HG02763 (cell line): ENCODE results near the gene TNIK.

ENCODE experiments used
- ATAC-seq: cut with Tn5 transposase; IDR thresholded peaks from one replicate; pipeline ENCODE4 v1.9.1; 2021; ENCODE audit warnings: mild to moderate bottlenecking, moderate library complexity; ENCODE audit not compliant: unreplicated experiment

The TNIK gene

DNA sequence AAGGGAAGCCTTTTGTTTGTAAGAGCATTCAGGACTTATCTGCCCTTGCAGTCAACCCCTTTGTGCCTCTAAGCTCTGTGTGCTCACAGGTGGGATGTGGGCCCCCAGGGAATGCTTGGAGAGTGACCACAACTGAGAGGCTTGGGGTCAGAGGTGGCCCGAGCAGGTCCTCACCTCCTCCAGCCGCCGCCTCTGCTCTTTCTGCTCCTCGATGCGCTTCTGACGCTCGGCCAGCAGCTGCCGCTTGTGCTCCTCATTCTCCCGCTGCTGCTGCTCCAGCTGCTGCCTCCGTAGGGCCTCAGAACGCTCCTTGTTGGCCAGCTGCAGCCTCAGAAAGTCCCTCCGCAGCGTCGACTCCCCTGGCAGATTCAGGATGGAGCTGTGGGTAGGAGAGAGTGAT, 302.9 kb downstream of the TNIK start:
- ATAC-seq = no peak

GRCh38 chr3:171156401-171157010, 303.7 kb downstream of the TNIK start:
- ATAC-seq = no peak

- no peak for ATAC-seq
Observed at GRCh38 chr3:171155122-171155700, 305.0 kb downstream of the TNIK start.

DNA sequence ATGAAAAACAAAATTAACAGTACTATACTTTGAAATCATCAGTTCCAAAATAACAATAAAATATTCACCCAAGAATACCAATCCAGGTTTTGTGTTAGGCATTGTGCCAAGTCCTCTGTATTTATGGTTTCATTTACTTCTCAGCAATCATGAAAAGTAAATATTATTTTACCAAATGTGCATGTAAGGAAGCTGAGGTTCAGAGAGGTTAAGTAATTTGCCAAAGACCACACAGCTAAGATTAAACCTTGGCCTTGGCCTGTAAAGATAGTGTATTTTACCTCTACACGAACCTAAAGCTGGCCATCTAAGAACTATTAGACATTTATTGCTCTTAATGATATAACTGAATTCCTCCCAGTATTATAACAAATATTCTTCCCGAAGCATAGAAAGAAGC, 309.3 kb downstream of the TNIK start:
- no peak for ATAC-seq

DNA sequence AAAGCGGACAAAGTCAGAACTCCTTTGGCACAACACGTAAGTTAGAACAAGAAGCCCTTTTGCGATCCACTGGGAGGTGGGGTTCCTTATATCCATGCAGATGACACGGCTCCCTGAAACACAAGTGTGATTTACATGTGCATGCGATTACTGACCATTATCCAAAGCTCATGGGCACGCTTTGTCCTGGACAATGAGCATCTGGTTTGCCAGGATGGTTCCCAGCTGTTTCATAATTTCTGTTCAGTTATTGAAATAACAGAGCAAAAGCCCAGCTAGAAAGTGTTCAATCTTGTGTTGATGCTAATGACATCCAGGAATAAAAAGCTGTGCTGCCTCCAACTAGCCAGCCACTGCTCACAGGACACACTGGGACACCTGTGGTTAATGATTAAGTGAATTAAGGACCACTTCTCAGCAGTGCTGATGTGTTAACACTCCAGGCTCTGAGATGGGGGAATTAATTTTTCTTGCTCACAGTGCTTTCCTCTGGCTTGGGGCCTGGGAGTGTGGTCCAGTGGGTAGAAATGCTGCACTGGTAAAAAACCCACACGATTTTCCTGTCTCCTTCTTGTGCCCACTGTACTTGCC, 310.6 kb downstream of the TNIK start:
- no peak for ATAC-seq

- ATAC-seq = no peak
Observed at GRCh38 chr3:171145798-171146197, 314.4 kb downstream of the TNIK start.

DNA sequence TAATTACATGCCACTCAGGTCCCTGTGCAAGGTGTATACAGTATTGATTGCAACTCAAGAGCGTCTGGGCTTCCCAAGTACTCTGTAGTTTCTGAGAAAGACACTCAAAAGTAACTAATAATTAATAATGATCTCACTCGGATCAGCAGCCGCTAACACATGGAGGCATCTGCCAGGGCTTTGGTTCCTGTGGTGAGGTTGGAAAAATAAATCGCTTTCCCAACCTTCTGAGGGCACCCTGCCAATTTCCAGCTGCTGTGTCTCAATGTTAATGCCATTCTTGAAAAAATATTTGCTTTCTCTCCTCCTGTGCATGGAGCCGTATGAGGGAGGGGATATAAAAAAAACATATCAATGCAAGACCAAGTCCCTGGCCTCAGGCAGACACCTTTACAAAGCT, 317.2 kb downstream of the TNIK start:
- ATAC-seq = no peak

DNA sequence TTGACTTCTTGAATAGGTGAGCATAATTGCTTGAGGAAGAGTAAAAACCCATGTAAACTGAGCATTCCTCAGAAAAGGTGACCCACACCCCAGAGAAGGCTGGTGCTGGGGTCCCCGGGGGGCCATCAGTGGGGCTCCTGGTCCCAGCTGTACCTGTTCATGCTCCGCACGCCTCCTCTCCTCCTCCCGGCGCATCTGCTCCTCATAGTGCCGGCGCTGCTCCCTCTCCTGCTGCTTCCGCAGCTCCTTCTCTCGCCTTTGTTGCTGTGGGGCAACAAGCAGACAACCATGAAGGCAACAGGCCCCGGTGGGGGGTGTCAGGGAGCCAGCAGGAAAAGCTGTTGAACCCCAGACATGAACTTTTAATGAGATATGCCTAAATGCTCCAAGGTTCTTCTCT, 320.0 kb downstream of the TNIK start:
- no peak for ATAC-seq

- no peak for ATAC-seq
Observed at GRCh38 chr3:171138027-171138426, 322.2 kb downstream of the TNIK start.

GRCh38 chr3:171135549-171135948, 324.7 kb downstream of the TNIK start:
- ATAC-seq = no peak

- ATAC-seq = no peak
Observed at GRCh38 chr3:171133796-171134569, 326.2 kb downstream of the TNIK start.

- ATAC-seq = no peak
Observed at GRCh38 chr3:171133337-171133736, 326.9 kb downstream of the TNIK start.

DNA sequence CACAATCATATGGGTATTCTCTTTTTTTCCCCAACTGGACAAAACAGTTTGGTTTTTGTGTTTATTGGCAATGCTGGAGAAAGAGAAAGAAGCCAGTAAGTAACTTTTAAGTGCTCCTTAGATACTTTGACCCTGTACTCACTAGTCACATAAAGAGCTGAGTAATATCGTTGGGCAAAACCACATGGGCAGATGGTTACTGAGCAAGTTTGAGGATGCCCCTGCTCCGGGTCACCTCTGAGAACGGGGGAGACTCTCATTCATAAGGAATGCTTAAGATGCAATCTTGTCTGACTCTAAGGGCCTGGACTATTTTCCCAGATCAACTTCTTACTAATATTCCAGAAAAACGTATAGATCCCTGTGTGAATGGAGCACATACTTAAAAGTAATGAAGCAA, 327.3 kb downstream of the TNIK start:
- no peak for ATAC-seq

DNA sequence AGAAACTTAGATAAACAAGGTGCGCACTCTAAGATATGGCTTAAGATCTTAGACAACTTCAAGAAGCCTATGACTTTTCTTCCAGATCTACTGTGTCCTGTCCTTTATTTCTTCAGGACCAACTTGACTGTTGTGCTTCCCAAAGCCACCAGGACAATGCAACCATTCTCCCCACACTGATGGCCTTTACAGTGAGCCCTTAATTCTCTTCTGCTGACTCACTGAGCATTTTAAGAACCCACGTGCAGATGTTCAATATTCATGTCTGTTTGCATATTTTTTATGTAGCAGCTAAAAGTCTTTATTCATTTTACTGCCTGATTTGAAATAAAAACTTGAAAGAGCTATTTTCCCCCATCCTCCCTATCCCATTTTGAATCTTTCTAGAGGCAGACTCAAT, 330.4 kb downstream of the TNIK start:
- no peak for ATAC-seq

DNA sequence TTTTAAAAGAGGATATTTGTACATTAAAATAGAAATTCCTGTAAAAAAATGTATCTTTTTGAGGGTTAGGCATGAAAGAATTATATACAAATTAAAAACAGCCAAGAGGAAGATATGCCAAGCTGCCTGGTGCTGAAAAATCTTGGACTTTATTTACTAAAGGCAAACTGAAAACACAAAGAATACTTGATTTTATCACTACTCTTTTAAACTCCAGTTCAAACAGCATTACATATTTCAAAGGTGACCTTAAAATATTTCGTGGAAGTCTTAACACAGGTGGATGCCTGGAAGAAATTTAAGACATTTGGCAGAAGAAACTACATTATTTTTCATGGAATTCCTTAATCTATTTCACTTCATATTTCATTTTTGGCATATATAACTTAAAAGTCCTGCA, 332.6 kb downstream of the TNIK start:
- ATAC-seq = no peak

- ATAC-seq = no peak
Observed at GRCh38 chr3:171126478-171127209, 333.6 kb downstream of the TNIK start.

DNA sequence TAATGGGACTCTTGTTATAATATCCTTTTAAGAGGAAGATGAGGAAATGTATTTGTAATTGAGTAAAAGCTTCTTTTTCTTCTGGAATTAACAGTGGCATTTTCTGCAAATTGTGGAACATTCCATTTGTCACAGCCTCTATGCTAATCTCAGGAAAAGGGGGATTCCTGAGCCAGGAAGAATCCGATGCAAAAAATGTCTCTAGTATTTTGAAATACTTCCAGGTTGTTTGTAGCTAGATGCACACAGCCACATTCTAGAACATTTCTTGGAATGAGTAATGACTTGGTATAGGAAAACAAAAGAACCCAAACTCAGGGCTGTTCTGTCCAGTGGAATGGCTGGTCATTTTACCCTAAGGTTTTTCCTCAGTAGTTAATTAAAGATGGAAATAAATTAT, 335.2 kb downstream of the TNIK start:
- ATAC-seq = no peak

- ATAC-seq = no peak
Observed at GRCh38 chr3:171123915-171124314, 336.3 kb downstream of the TNIK start.

DNA sequence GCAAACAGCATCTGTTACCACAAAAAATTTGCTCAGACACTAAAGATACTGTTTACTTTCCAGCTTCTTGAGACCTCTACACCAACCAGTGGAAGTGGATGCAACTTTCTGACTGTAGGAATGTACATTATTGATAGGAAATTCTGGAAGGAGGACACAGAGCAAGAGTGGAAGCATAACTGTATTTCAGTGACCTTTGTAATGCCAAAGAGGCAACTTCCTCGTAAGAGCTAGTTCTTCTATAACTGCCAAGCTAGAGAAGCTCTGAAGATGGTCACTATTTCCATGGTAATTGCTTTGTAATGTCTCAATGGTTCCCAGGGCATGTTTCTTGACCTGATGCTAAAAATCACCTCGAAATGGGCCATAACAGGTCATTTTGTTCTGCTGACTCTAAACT, 337.3 kb downstream of the TNIK start:
- ATAC-seq = no peak

GRCh38 chr3:171122240-171122639, 338.0 kb downstream of the TNIK start:
- ATAC-seq = no peak

GRCh38 chr3:171121801-171122200, 338.4 kb downstream of the TNIK start:
- no peak for ATAC-seq
